Lower lobe of right lung (tissue), 2 donors: Measurements from ENCODE around the gene CFAP69. TPM values are rescaled to one million over a fixed set of nuclear protein-coding genes. Genes with fewer than 3 reads are reported as not detected.

ENCODE experiments used
- ATAC-seq, 2 donors: fragments of 200-7000 bp; cut with Tn5 transposase; one replicate each; pipeline ENCODE4 v1.9.1; 2020 to 2022; ENCODE audit warnings: mild to moderate bottlenecking in 2 of 2, moderate library complexity in 2 of 2
- DNase-seq: peaks from one replicate; pipeline ENCODE4 v3.0.0-alpha.2; 2020
- H3K27ac ChIP-seq: fragments of 200-600 bp; one replicate; pipeline ENCODE4 v1.8.0; 2022
- H3K27me3 ChIP-seq: fragments of 200-600 bp; one replicate; pipeline ENCODE4 v1.8.0; 2022; ENCODE audit warnings: low read depth
- H3K36me3 ChIP-seq: fragments of 200-600 bp; one replicate; pipeline ENCODE4 v1.8.0; 2022; ENCODE audit warnings: mild to moderate bottlenecking
- H3K4me1 ChIP-seq: fragments of 200-600 bp; one replicate; pipeline ENCODE4 v1.8.0; 2022
- H3K4me3 ChIP-seq: fragments of 200-600 bp; one replicate; pipeline ENCODE4 v1.8.0; 2022; ENCODE audit warnings: mild to moderate bottlenecking
- H3K9me3 ChIP-seq: fragments of 200-600 bp; one replicate; pipeline ENCODE4 v1.8.0; 2022
- CTCF ChIP-seq: fragments of 200-600 bp; IDR thresholded peaks from one replicate; pipeline ENCODE4 v1.8.0; 2022; ENCODE audit warnings: antibody characterized with exemption, mild to moderate bottlenecking
- intact Hi-C: fragments of 100-400 bp; cut with DNase I; formaldehyde crosslinking; loops from one replicate; pipeline ENCODE4 v1.11.0; 2022
- total RNA-seq: library from RNA; stranded (reverse); fragmentation: NEBNext Ultra II Directional; extraction: Animal tissue kit (Norgen Biotek cat#: 25700); gene quantifications from one replicate; pipeline ENCODE4 v1.2.1, GENCODE V29; 2021
- donor health status: DM: no; HTN: yes; CAD: no; lungs with severe emphysema.

Gene CFAP69
- total RNA-seq, 1 donor from 2014 or later = 8.4 TPM

DNA sequence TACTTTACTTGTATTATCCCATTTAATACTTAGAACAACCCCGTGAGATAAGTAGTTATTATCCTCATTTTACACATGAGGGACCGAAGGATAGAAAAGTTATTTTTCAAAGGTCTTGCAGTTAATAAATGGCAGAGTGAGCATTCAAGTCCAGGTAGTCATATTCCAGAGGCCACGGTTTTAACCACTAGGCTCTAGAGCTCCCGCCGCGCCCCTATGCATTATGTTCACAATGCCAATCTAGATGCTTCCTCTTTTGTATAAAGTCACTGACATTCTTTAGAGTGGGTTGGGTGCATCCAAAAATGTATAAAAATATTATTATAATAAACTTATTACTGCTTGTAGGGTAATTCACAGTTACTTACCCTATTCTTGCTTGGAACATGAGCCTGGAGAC lies 11.4 kb upstream of the CFAP69 start:
- DNase-seq (no peak), ATAC-seq (no peak)
- no peak overlapping the region for H3K4me3 ChIP-seq
- H3K36me3 ChIP-seq = no peaks in the 10 kb centered on the region
- intact Hi-C loops = no loop called here
- H3K9me3 ChIP-seq = no peaks in the 10 kb centered on the region
- no peak overlapping the region for H3K27ac ChIP-seq
- H3K27me3 ChIP-seq = no peaks in the 10 kb centered on the region
- TF ChIP-seq CTCF = no peak
- no peaks in the 10 kb centered on the region for H3K4me1 ChIP-seq

DNA sequence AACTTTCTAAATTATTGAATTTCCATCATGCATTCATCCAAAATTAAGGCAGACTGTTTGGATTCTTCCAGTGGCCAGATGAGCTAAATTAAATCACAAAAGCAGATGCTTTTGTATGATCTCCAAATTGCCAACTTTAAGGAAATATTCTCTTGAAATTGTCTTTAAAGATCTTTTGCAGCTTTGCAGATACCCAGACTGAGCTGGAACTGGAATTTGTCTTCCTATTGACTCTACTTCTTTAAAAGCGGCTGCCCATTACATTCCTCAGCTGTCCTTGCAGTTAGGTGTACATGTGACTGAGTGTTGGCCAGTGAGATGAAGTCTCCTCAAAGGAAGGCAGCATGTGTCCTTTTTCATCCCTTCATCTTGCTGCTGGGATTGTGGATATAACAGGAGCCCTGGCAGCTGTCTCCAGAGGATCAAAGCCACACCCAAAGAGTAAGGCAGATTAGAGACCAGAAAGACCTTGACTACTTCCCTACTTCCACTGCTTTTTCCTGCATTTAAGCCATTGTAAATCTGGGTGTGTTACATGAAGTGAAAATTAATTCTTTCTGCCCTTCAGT lies 8.2 kb upstream of the CFAP69 start:
- DNase-seq (no peak), ATAC-seq (no peak)
- no peaks in the 10 kb centered on the region for H3K27me3 ChIP-seq
- no peak overlapping the region for H3K27ac ChIP-seq
- intact Hi-C loops = no loop called here
- TF ChIP-seq CTCF = no peak
- H3K4me3 ChIP-seq = no peak overlapping the region
- H3K9me3 ChIP-seq = no peaks in the 10 kb centered on the region
- H3K36me3 ChIP-seq = no peaks in the 10 kb centered on the region
- no peaks in the 10 kb centered on the region for H3K4me1 ChIP-seq

DNA sequence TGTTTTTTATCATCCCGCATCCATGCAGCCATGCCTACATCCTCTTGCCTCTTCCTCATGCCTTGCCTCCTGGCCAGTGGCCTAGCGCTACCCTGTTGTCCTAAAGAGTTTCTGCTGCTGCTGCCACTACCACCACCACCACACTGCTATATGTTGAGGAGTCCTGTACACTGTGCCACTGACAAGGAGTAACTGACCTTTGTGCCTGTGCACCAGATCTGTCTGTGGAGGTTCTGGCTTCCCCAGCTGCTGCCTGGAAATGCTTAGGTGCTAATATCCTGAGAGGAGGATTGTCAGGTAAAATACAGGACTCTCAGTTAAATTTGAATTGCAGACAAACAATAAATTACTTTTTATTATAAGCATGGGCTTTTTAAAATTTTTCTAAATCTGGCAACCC lies 7.0 kb upstream of the CFAP69 start:
- no peak for TF ChIP-seq CTCF
- no peaks in the 10 kb centered on the region for H3K27me3 ChIP-seq
- H3K4me1 ChIP-seq = no peaks in the 10 kb centered on the region
- no peak for DNase-seq
- H3K27ac ChIP-seq = no peak overlapping the region
- no peaks in the 10 kb centered on the region for H3K36me3 ChIP-seq
- no peaks in the 10 kb centered on the region for H3K9me3 ChIP-seq
- ATAC-seq = no peak
- H3K4me3 ChIP-seq = no peak overlapping the region
- intact Hi-C loops = no loop called here

DNA sequence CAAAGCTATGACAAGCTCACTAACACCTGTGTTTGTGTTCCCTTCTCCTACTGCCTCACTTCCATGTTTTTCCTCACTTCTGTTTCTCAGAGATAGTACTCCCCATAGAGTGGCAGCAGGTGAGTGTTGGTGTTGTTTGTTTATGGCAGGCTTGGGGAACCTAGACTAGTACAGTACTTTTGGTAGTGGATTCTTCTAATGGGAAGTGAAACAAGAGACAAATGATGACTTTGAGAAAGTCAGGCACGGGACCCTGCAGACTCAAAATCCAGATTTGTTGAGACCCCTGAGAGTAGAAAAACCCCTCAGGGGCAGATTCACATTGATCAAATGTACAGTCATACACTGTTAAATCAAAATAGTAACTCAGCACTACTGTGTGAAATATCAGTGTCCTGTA lies 6.4 kb upstream of the CFAP69 start:
- ATAC-seq (no peak), DNase-seq (no peak)
- Histone ChIP-seq H3K27ac (no peak overlapping the region), H3K4me1 (no peaks in the 10 kb centered on the region), H3K4me3 (no peak overlapping the region), H3K27me3 (no peaks in the 10 kb centered on the region), H3K9me3 (no peaks in the 10 kb centered on the region), H3K36me3 (no peaks in the 10 kb centered on the region)
- intact Hi-C loops = no loop called here
- no peak for TF ChIP-seq CTCF

DNA sequence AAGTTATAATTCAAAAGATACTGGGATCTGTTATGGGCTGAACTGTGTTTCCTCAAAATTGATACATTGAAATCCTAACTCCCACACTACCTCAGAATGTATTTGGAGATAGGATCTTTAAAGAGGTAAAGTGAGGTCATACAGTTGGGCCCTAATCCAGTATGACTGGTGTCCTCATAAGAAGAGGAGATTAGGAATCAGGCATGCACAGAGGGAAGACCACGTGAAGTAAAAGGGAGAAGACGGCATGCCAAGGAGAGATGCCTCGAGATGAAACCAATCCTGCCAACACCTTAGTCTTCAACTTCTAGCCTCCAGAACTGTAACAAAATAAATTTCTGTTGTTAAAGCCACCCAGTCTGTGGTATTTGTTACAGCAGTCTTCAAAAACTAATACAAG lies 5.9 kb upstream of the CFAP69 start:
- ATAC-seq (no peak), DNase-seq (no peak)
- intact Hi-C loops = no loop called here
- Histone ChIP-seq H3K4me1 (no peaks in the 10 kb centered on the region), H3K4me3 (no peak overlapping the region), H3K9me3 (no peaks in the 10 kb centered on the region), H3K27me3 (no peaks in the 10 kb centered on the region), H3K36me3 (no peaks in the 10 kb centered on the region), H3K27ac (no peak overlapping the region)
- TF ChIP-seq CTCF = no peak
